Smooth muscle cell (in vitro differentiated cells): ENCODE results near the gene RGS6. TPM values are rescaled to one million over a fixed set of nuclear protein-coding genes. Genes with fewer than 3 reads are reported as not detected.

Experiments
- DNase-seq: peaks from one replicate; lab custom pipeline; 2025; ENCODE audit not compliant: unreplicated experiment; lab: John Stamatoyannopoulos, UW
- H2AFZ ChIP-seq: fragments of 200-600 bp; sonication (generic); 2 replicates; pipeline ENCODE4 v1.6.0; 2016; ENCODE audit warnings: antibody characterized with exemption, low read depth, mild to moderate bottlenecking
- H3F3A ChIP-seq: fragments of 200-600 bp; sonication (generic); 2 replicates; pipeline ENCODE4 v1.6.0; 2017; ENCODE audit warnings: antibody characterized with exemption, low read depth
- H3K27ac ChIP-seq: fragments of 200-600 bp; sonication (generic); 2 replicates; pipeline ENCODE4 v1.5.1; 2016; ENCODE audit warnings: low read depth, mild to moderate bottlenecking
- H3K27me3 ChIP-seq: fragments of 200-600 bp; sonication (generic); 2 replicates; pipeline ENCODE4 v1.6.1; 2016; ENCODE audit warnings: low read depth, mild to moderate bottlenecking
- H3K36me3 ChIP-seq: fragments of 200-600 bp; sonication (generic); 2 replicates; pipeline ENCODE4 v1.5.1; 2016; ENCODE audit warnings: low read depth
- H3K4me1 ChIP-seq: fragments of 200-600 bp; sonication (generic); 2 replicates; pipeline ENCODE4 v1.5.1; 2016; ENCODE audit warnings: low read depth
- H3K4me2 ChIP-seq: fragments of 200-600 bp; sonication (generic); 2 replicates; pipeline ENCODE4 v1.6.0; 2016; ENCODE audit warnings: mild to moderate bottlenecking
- H3K4me3 ChIP-seq: fragments of 200-600 bp; sonication (generic); 2 replicates; pipeline ENCODE4 v1.5.1; 2016; ENCODE audit warnings: mild to moderate bottlenecking
- H3K79me2 ChIP-seq: fragments of 200-600 bp; sonication (generic); 2 replicates; pipeline ENCODE4 v1.6.0; 2016; ENCODE audit warnings: low read depth, mild to moderate bottlenecking
- H3K9ac ChIP-seq: fragments of 200-600 bp; sonication (generic); 2 replicates; pipeline ENCODE4 v1.6.0; 2016; ENCODE audit warnings: low read depth
- H3K9me3 ChIP-seq: fragments of 200-600 bp; sonication (generic); replicated peaks from 2 replicates; pipeline ENCODE4 v1.5.1; 2016; ENCODE audit warnings: low read depth
- H4K20me1 ChIP-seq: fragments of 200-600 bp; sonication (generic); 2 replicates; pipeline ENCODE4 v1.6.0; 2016; ENCODE audit warnings: low read depth
- CTCF ChIP-seq: fragments of 200-600 bp; sonication (generic); IDR thresholded peaks from 2 replicates; pipeline ENCODE4 v1.5.1; 2017; ENCODE audit warnings: borderline replicate concordance, mild to moderate bottlenecking, antibody characterized with exemption; ENCODE audit not compliant: insufficient read depth, poor library complexity, severe bottlenecking
- WGBS: methylation state at CpG from one replicate; pipeline ENCODE4 v1.1.7; 2016; ENCODE audit warnings: low lambda C conversion rate; 5-methylcytosine and 5-hydroxymethylcytosine counted together
- polyA plus RNA-seq: library from polyadenylated mRNA; unstranded; fragments of >200 nt; fragmentation: Nextera tagmentation; extraction: Ambion mirVana; gene quantifications from 2 replicates; pipeline ENCODE4 v1.2.1, GENCODE V29; 2016
- total RNA-seq: library from RNA; depleted of rRNA; stranded (reverse); fragments of >200 nt; gene quantifications from 2 replicates; pipeline ENCODE4 v1.2.3, GENCODE V29; 2014

Gene RGS6
- total and polyA plus RNA-seq, 2 experiments from 2014 or later: 0.40 TPM; not detected in 1

DNA sequence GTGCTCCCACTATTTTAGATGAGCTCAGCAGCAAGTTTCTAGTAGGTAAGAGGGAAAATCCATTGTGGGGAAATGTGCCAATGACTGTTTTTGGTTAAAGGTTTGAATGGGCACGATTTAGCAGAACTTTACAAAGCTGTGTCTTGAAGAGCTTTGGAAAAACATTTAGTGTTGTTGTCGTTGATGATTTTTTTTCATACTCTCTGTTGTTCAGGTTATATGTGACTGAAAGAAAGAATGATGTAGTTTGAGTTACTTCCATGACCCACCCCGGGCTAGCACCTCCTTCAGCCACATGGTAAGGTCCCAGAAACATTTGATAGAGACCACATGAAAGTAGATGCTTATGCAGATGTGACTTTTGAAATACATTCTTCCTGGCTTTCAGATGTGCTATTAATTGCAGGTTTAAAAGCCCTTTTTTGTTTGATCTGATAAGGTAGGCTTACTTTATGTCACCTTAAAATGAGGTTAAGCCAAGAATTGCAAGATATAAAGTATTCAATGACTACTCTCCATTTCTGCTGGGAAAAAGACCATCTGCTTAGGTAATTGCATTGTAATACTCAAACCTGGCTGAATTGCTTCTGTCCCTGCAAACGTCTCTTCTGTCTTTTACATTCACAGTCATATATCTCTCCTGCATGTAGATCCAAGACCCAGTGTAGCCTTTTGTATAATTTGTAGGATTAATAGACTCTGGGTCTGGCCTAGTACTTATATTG, 250.6 kb downstream of the RGS6 start:
- no peak overlapping the region for H3K27ac ChIP-seq
- H3K4me2 ChIP-seq: no peak overlapping the region
- no peak overlapping the region for H2AFZ ChIP-seq
- H3K9me3 ChIP-seq: no peaks in the 10 kb centered on the region
- no peaks in the 10 kb centered on the region for H3F3A ChIP-seq
- H3K9ac ChIP-seq: no peak overlapping the region
- no peak for DNase-seq
- no peaks in the 10 kb centered on the region for H3K27me3 ChIP-seq
- no peaks in the 10 kb centered on the region for H3K4me1 ChIP-seq
- no peak overlapping the region for H3K4me3 ChIP-seq
- WGBS: 84% methylated on average over 4 of the region's 4 CpGs
- no peaks in the 10 kb centered on the region for H3K36me3 ChIP-seq
- no peaks in the 10 kb centered on the region for H3K79me2 ChIP-seq
- no peak for TF ChIP-seq CTCF
- H4K20me1 ChIP-seq: no peaks in the 10 kb centered on the region

GRCh38 chr14:72183631-72184030, 251.4 kb downstream of the RGS6 start:
- Histone ChIP-seq H3K4me2 (no peak overlapping the region), H3K27ac (no peak overlapping the region), H3F3A (no peaks in the 10 kb centered on the region), H3K79me2 (no peaks in the 10 kb centered on the region), H3K4me3 (no peak overlapping the region), H4K20me1 (no peaks in the 10 kb centered on the region), H2AFZ (no peak overlapping the region), H3K9me3 (no peaks in the 10 kb centered on the region), H3K4me1 (no peaks in the 10 kb centered on the region), H3K36me3 (no peaks in the 10 kb centered on the region), H3K9ac (no peak overlapping the region), H3K27me3 (no peaks in the 10 kb centered on the region)
- no peak for TF ChIP-seq CTCF
- 87% methylated on average over 2 of the region's 2 CpGs for WGBS
- DNase-seq: no peak

GRCh38 chr14:72186523-72186922, 254.3 kb downstream of the RGS6 start:
- Histone ChIP-seq H3K4me3 (no peak overlapping the region), H3K4me2 (no peak overlapping the region), H3K9me3 (no peaks in the 10 kb centered on the region), H4K20me1 (no peaks in the 10 kb centered on the region), H3K4me1 (no peaks in the 10 kb centered on the region), H2AFZ (no peak overlapping the region), H3K9ac (no peak overlapping the region), H3K27ac (no peak overlapping the region), H3K79me2 (no peaks in the 10 kb centered on the region), H3K27me3 (no peaks in the 10 kb centered on the region), H3K36me3 (no peaks in the 10 kb centered on the region), H3F3A (no peaks in the 10 kb centered on the region)
- no peak for DNase-seq
- TF ChIP-seq CTCF: no peak
- WGBS: 69% methylated on average over 3 of the region's 3 CpGs
